Chondrocyte (in vitro differentiated cells): ENCODE measurements around the gene OSBP. TPM values are rescaled to one million over a fixed set of nuclear protein-coding genes. Genes with fewer than 3 reads are reported as not detected.

Experiments used
- DNase-seq: peaks from one replicate; pipeline ENCODE4 v3.0.0; 2021; ENCODE audit warnings: mixed read lengths, low spot score
- H3K27ac Mint-ChIP-seq: one replicate; pipeline ENCODE4 v1.8.0; 2021; ENCODE audit warnings: mild to moderate bottlenecking, moderate library complexity, mixed read lengths; ENCODE audit not compliant: unreplicated experiment
- H3K27me3 Mint-ChIP-seq: 2 replicates; pipeline ENCODE4 v1.8.0; 2021; ENCODE audit warnings: low read depth, mixed read lengths
- H3K36me3 Mint-ChIP-seq: 2 replicates; pipeline ENCODE4 v1.8.0; 2021; ENCODE audit warnings: low read depth, mixed read lengths
- H3K4me1 Mint-ChIP-seq: 2 replicates; pipeline ENCODE4 v1.8.0; 2021; ENCODE audit warnings: low read depth, mild to moderate bottlenecking, mixed read lengths
- H3K4me3 Mint-ChIP-seq: one replicate; pipeline ENCODE4 v1.8.0; 2021; ENCODE audit warnings: mild to moderate bottlenecking, moderate library complexity, mixed read lengths; ENCODE audit not compliant: unreplicated experiment
- H3K9me3 Mint-ChIP-seq: 2 replicates; pipeline ENCODE4 v1.8.0; 2021; ENCODE audit warnings: low read depth, mixed read lengths
- CTCF ChIP-seq: fragments of 200-600 bp; sonication (generic); IDR thresholded peaks from 2 replicates; pipeline ENCODE4 v1.5.0; 2021; ENCODE audit warnings: antibody characterized with exemption, mild to moderate bottlenecking, moderate library complexity
- microRNA-seq: library from miRNA; unstranded; fragments of <30 nt; microRNA quantifications from one replicate; pipeline ENCODE4 v1.2.0, GENCODE V29; 2020; ENCODE audit warnings: borderline number of aligned reads
- total RNA-seq: library from RNA; stranded (reverse); gene quantifications from 3 replicates; pipeline ENCODE4 v1.2.1, GENCODE V29; 2021

OSBP gene
- total RNA-seq, 1 donor from 2014 or later, result 47.3 TPM

- no peak for DNase-seq
- Mint-ChIP-seq H3K36me3 (no peaks in the 10 kb centered on the region), H3K4me3 (no peak overlapping the region), H3K4me1 (peaks cover 8% of the 10 kb centered on the region), H3K27me3 (peaks cover 18% of the 10 kb centered on the region), H3K27ac (no peak overlapping the region), H3K9me3 (no peaks in the 10 kb centered on the region)
- no peak for TF ChIP-seq CTCF
Observed at GRCh38 chr11:59532620-59533019, 83.0 kb downstream of the OSBP start.

GRCh38 chr11:59528711-59529110 lies 86.9 kb downstream of the OSBP start:
- no peak for TF ChIP-seq CTCF
- H3K27ac Mint-ChIP-seq, result no peak overlapping the region
- no peaks in the 10 kb centered on the region for H3K9me3 Mint-ChIP-seq
- no peaks in the 10 kb centered on the region for H3K4me1 Mint-ChIP-seq
- no peak overlapping the region for H3K4me3 Mint-ChIP-seq
- H3K27me3 Mint-ChIP-seq, result peaks cover 36% of the 10 kb centered on the region
- no peaks in the 10 kb centered on the region for H3K36me3 Mint-ChIP-seq
- no peak for DNase-seq

Small RNA genes lying within 50 kb of the gene (microRNA-seq; reads per million reads assigned to microRNA genes)
- gene MIR3162, result not detected

Other genes starting within 250 kb of the OSBP start
- gene OR5A2, start 189.4 kb downstream of the OSBP start, total RNA-seq, result not detected in 3 replicates
- gene OR5A1, start 179.3 kb downstream of the OSBP start, total RNA-seq, result not detected in 3 replicates
- not detected in 3 replicates for gene OR4D6, start 158.8 kb downstream of the OSBP start, total RNA-seq
- gene OR4D10, start 142.5 kb downstream of the OSBP start, total RNA-seq, result not detected in 3 replicates
- gene OR4D11, start 112.2 kb downstream of the OSBP start, total RNA-seq, result not detected in 3 replicates
- not detected in 3 replicates for gene OR4D9, start 104.2 kb downstream of the OSBP start, total RNA-seq
- gene PATL1, start 53.3 kb upstream of the OSBP start, total RNA-seq, result 24.5 to 30.4 TPM (median 28.8 TPM) in 3 replicates
- gene OR10V1, start 98.1 kb upstream of the OSBP start, total RNA-seq, result not detected in 3 replicates
- 14.5 to 22.1 TPM (median 20.3 TPM) in 3 replicates for gene STX3, start 139.6 kb upstream of the OSBP start, total RNA-seq
- gene MRPL16, start 195.0 kb upstream of the OSBP start, total RNA-seq, result 27.6 to 36.2 TPM (median 28.3 TPM) in 3 replicates
- gene CBLIF, start 229.7 kb upstream of the OSBP start, total RNA-seq, result not detected in 3 replicates